ENCODE data around the gene UBE2S.

UBE2S gene

GRCh38 chr19:55407800-55408532, 378 bp upstream of the UBE2S start (continued):
- TF ChIP-seq ZNF639 (tag by site-specific recombination; IDR thresholded peaks at IDR 0.05) (peak; percentile 64; the same call in 1 of the 2 replicates), ZNF660 (tag by site-specific recombination; IDR thresholded peaks at IDR 0.05) (peak; percentile 35; the same call in 1 of the 2 replicates), ZNF2 (tag by site-specific recombination; IDR thresholded peaks at IDR 0.05) (no peak), ZNF175 (tag by site-specific recombination; IDR thresholded peaks at IDR 0.05) (no peak), ZNF704 (tag by site-specific recombination; IDR thresholded peaks at IDR 0.05) (no peak), KLF9 (tag by site-specific recombination; IDR thresholded peaks at IDR 0.05; ENCODE audit: low read depth) (peak; percentile 58; the same call in 1 of the 2 replicates), ZNF324 (tag by site-specific recombination; IDR thresholded peaks at IDR 0.05) (peak; percentile 78), ZNF354C (tag by site-specific recombination; IDR thresholded peaks at IDR 0.05; ENCODE audit: borderline replicate concordance, low read depth) (no peak), HOXC10 (CRISPR knock-in tag; IDR thresholded peaks at IDR 0.05) (0 out of 2 replicates have a peak, but pooled peaks have one; percentile 87), ZNF518A (tag by site-specific recombination; conservative IDR thresholded peaks at IDR 0.05; ENCODE audit: low read depth) (peak; percentile 53; the same call in 1 of the 2 replicates), ZNF24 (tag by site-specific recombination; IDR thresholded peaks at IDR 0.05) (peak; percentile 96), ZNF155 (tag by site-specific recombination; IDR thresholded peaks at IDR 0.05) (no peak), ZNF600 (tag by site-specific recombination; IDR thresholded peaks at IDR 0.05) (no peak), ZNF571 (tag by site-specific recombination; IDR thresholded peaks at IDR 0.05) (no peak), ZNF10 (tag by site-specific recombination; IDR thresholded peaks at IDR 0.05) (peak; percentile 66; the same call in 1 of the 2 replicates), ZNF132 (tag by site-specific recombination; IDR thresholded peaks at IDR 0.05; ENCODE audit: borderline replicate concordance) (no peak), ZNF514 (tag by site-specific recombination; IDR thresholded peaks at IDR 0.05) (no peak), ZNF785 (tag by site-specific recombination; IDR thresholded peaks at IDR 0.05) (no peak), ZNF341 (tag by site-specific recombination; IDR thresholded peaks at IDR 0.05; ENCODE audit: low read depth) (no peak), ZNF549 (tag by site-specific recombination; IDR thresholded peaks at IDR 0.05) (no peak), ZNF76 (tag by site-specific recombination; IDR thresholded peaks at IDR 0.05; ENCODE audit: borderline replicate concordance, low read depth) (peak; percentile 70; the same call in 1 of the 2 replicates), ZNF292 (tag by site-specific recombination; IDR thresholded peaks at IDR 0.05; ENCODE audit: borderline replicate concordance, low read depth) (no peak), ZNF843 (tag by site-specific recombination; IDR thresholded peaks at IDR 0.05) (peak; percentile 78), AEBP2 (tag by site-specific recombination; IDR thresholded peaks at IDR 0.05; ENCODE audit: borderline replicate concordance) (no peak), ZNF776 (tag by site-specific recombination; IDR thresholded peaks at IDR 0.05; ENCODE audit: borderline replicate concordance) (no peak), RBAK (tag by site-specific recombination; IDR thresholded peaks at IDR 0.05) (no peak), GLI2 (tag by site-specific recombination; IDR thresholded peaks at IDR 0.05; ENCODE audit: borderline replicate concordance, low read depth) (no peak), ZNF433 (tag by site-specific recombination; IDR thresholded peaks at IDR 0.05; ENCODE audit: low read depth) (no peak), ZNF19 (tag by site-specific recombination; IDR thresholded peaks at IDR 0.05; ENCODE audit: low read depth) (no peak), GLIS2 (tag by site-specific recombination; IDR thresholded peaks at IDR 0.05) (no peak; the same call in none of the 2 replicates), ZNF629 (tag by site-specific recombination; IDR thresholded peaks at IDR 0.05) (peak; percentile 98), ZEB2 (tag by site-specific recombination; IDR thresholded peaks at IDR 0.05) (peak; percentile 90; the same call in 1 of the 2 replicates), ZBTB48 (tag by site-specific recombination; IDR thresholded peaks at IDR 0.05) (no peak)

Data from HEK293 (cell line).